ENCODE results near the gene LARP4B.

Gene LARP4B

DNA sequence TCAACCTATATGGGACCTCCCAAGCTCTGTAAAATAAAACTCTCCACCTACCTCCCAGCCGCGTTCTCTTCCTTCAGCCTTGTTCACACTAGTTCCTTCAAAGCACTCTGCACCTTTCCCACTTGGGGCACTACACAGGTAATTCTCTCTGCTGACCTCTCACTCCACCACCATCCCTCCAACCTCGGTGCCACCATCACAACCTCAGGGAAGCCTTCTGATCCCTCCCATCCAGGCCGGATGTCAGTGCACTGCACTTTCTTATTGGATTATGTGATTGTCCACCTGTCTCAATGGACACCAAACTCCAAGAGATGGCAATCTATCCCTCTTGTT lies 7.0 kb downstream of the LARP4B start:
- DNase-seq (ENCODE audit: low read depth) = no peak

DNA sequence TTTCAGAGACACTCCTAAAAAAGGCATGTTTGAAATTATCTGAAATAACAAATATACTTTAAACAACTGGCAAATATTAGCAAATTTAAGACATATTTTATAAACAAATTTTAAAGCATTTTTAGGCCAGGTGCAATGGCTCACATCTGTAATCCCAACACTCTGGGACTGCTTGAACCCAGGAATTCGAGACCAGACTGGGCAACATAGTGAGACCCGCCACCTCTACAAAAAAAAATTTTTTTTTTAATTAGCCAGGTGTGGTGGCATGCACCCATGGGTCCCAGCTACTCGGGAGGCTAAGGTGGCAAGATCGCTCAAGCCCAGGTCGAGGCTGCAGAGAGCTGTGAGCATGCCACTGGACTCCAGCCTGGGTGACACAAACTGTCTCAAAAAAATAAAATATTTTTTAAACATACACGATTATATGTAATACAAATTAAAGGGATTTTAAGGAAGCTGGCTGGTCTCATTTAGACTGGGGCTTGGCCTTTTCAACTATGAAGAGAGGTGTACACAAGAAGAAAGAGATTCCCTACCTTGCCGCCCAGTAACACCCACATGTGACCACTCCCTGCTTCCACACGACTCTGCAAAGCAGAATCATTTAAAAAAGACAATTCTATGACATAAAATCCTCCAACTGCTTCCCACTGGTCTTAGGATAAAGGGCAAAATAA lies 7.5 kb downstream of the LARP4B start:
- DNase-seq (ENCODE audit: low read depth) = no peak

- no peak for DNase-seq (ENCODE audit: low read depth)
Observed at GRCh38 chr10:921471-922414, 9.8 kb downstream of the LARP4B start.

GRCh38 chr10:920450-920849 lies 11.1 kb downstream of the LARP4B start:
- no peak for DNase-seq (ENCODE audit: low read depth)

DNA sequence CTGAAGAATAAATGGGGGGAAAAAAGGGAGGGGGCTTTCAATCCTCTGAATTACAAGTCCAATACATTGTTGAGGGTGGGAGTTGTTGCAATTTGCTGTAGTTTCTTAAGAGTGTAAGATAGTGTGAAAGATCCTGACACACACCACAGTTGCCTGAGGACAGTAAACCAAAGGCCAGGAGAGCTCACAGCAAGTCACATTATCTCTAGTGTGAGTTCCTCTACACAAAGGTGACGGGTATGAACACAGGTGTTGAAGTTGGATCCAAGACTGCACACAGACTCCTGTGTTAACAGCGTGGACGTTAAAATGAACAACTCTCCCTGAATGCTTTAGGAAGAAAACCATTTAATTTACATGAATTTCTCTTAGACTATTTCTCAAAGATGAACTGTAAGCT lies 12.0 kb downstream of the LARP4B start:
- no peak for DNase-seq (ENCODE audit: low read depth)

GRCh38 chr10:917999-918398 lies 13.5 kb downstream of the LARP4B start:
- no peak for DNase-seq (ENCODE audit: low read depth)

GRCh38 chr10:917416-917720 lies 14.1 kb downstream of the LARP4B start:
- DNase-seq (ENCODE audit: low read depth) = no peak

DNA sequence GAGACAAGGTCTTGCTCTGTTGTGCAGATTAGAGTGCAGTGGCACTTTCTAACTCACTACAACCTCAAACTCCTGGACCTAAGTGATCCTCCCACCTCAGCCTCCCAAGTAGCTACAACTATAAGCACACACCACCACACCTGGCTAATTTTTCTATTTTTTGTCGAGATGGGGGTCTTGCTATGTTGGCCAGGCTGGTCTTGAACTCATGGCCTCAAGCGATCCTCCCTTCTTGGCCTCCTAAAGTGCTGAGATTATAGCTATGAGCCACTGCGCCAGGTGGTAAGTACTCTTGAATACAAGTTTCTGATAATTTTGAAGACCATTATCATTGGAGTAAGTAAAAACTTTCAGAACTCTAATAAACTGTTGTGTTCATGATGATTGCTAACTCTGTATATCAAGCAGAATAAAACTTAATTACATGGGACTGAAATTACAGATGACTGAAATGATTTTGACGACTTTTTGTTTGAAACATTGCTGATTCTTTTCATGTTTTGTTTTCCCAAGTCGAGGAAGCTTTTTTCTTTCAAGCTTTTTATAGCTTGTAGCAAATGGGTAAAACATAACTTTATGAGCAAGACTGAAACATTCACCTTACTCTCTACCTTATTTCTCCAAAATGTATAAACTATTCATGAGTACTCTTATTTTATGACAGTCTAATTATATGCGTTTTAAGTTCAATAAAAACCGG lies 14.6 kb downstream of the LARP4B start:
- DNase-seq (ENCODE audit: low read depth) = no peak

DNA sequence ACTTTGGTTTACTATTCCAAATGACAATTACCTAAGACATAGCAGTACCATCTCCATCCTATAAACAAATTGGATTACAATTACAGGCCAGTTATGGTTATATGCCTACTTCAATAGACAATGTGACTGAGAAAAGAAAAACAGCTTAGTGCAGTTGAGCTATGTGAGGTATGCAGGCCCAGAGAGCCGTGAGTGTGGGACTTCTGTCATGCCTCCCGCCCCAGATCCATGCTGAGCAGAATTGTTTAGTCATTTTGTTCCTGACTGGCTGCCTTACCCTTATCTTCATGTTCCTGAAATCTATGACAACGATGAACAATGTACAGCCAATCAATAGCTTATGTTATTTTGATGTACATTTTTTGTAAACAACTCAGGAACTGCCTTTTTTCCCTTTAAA lies 21.7 kb downstream of the LARP4B start:
- no peak for DNase-seq (ENCODE audit: low read depth)

- no peak for DNase-seq (ENCODE audit: low read depth)
Observed at GRCh38 chr10:905972-906371, 25.5 kb downstream of the LARP4B start.

- no peak for DNase-seq (ENCODE audit: low read depth)
Observed at GRCh38 chr10:905503-905902, 26.0 kb downstream of the LARP4B start.

DNA sequence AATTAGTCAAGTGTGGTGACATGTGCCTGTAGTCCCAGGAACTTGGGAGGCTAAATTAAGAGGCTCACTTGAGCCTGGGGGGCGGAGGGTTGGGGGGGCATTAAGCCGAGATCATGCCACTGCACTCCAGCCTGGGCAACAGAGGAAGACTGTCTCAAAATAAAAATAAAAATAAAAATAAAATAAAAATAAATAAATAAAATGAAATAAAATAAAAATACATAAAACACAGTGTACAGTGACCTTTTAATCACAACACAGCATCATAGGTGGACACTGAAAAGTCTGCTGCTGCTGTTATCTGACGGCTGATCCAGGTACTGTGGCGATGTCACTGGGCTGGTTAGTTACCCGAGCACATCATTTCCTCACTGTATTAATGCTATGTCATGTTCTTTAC lies 27.1 kb downstream of the LARP4B start:
- DNase-seq (ENCODE audit: low read depth) = no peak

GRCh38 chr10:898141-898540 lies 33.4 kb downstream of the LARP4B start:
- DNase-seq (ENCODE audit: low read depth) = no peak

DNA sequence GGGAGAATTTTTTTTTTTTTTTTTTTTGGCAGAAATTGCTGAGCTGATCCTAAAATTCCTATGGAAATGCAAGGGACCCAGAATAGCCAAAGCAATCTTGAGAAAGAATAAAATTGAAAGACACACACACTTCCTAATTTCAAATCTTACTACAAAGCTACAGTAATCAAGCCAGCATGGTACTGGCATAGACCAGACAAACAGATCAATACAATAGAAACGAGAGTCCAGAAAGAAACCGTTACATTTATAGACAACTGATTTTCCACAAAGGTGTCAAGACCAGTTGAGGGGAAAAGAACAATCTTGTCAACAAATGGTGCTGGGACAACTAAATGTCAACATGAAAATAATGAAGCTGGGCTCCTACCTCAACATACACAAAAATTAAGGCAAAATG lies 34.5 kb downstream of the LARP4B start:
- DNase-seq (ENCODE audit: low read depth) = no peak

DNA sequence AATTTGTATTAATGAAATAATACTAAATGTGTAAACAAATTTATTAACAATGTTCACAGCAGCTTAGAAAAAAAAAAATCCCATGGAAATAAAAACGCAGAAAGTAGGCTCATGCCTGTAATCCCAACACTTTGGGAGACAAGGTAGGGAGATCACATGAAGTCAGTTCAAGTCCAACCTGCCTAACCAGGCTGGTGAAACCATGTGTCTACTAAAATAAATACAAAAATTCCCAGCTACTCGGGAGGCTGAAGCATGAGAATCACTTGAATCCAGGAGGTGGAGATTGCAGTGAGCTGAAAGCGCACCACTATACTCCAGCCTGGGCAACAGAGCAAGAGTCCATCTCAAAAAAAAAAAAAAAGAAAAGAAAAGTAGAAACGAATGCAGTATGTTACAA lies 36.2 kb downstream of the LARP4B start:
- no peak for DNase-seq (ENCODE audit: low read depth)

DNA sequence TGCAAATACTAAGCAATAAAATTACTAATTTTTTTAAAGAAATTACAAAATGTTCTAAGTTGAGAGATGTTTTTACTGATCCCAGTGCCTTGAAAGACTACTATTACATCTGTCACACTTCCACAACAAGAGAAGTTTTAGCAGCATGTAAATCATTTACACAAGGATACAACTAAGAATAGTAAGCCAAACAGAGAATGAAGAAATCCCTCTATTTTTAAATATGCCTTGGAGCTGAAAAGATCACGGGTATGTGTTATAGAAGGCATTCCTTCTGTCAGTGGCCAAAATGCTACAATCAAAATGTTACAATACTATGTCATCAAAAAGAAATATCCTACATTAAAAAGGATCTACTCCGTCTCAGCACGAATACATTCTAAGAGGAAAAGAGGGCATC lies 52.6 kb downstream of the LARP4B start:
- DNase-seq (ENCODE audit: low read depth) = no peak

GRCh38 chr10:878333-878759 lies 53.2 kb downstream of the LARP4B start:
- no peak for DNase-seq (ENCODE audit: low read depth)

DNA sequence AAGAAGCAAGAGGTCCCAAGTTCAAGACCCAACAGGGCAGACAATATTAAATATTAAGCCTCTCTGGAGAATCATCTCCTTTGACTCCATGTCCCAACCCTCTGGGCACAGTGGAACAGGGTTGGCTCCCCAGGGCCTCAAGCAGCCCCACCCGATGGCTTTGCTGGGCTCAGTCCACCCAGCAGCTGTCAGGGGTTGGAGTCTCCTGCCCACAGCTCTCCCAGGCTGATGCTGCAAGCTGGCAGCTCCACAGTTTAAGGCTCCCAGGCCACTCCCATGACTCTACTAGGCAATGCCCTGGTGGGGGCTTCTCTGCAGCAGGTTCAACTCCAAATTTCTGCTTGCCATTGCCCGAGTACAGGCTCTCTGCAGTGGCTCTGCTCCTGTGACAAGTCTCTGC lies 55.1 kb downstream of the LARP4B start:
- DNase-seq (ENCODE audit: low read depth) = no peak

DNA sequence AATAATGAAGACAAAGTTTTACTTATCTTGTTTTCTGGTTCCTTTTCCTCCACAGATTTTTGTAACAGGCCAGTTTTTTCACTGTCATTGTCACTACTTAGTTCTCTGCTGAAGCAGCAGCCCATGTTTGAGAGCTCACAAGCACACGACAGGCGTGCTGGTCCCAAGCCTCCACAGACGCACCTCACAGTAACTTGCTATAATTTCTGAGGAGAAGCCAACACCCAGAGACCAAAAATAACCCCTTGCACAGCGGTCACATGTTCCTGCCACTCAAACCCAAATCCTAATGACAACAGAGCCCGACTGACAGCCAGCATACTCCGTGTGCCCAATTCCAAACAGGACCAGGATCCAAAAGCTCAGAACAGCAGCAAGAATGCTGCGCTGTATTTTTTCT lies 58.5 kb downstream of the LARP4B start:
- no peak for DNase-seq (ENCODE audit: low read depth)

DNA sequence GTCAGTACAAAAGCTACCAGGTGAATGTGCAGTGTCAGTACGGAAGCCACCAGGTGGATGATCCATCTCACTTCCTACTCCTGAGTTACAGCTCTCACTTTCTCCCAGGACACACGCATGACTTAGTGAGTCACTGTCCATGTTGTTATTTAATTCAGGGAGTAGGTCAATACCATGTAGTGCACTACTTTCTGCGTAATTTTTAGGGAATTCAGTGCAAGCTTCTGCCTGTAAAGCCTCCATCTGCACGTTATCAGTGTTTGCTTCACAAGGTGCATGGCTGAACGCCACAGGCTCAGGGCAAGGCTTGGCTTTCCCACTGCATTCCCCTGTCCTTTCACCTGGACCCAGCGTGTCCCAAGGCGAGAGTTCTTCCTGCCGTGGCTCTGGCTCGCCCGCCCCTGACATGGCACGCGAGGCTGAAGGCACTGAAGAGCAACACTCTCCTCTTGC lies 59.5 kb downstream of the LARP4B start:
- no peak for DNase-seq (ENCODE audit: low read depth)

- no peak for DNase-seq (ENCODE audit: low read depth)
Observed at GRCh38 chr10:870564-871166, 60.8 kb downstream of the LARP4B start.

DNA sequence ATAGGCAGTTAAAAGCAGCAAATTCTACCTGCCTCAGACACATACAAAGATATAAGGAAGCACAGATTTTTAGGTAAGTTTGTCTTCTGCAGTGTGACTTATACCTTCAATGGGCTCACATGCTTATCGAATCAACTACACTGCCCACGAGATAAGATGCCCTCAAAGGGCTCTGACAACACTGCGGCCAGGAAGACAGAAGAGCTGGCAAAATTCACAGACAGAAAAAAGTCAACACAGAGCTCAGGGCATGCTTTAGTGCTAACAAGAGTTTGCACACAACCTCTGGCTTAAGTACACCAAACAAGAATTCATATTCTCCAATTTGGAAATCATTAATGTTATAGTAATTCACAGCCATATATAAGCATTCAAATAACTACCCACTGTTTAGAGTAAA lies 62.3 kb downstream of the LARP4B start:
- no peak for DNase-seq (ENCODE audit: low read depth)

GRCh38 chr10:867807-868206 lies 63.7 kb downstream of the LARP4B start:
- DNase-seq (ENCODE audit: low read depth) = no peak

Data from stimulated activated CD8-positive, alpha-beta memory T cell treated with anti-CD3 and anti-CD28 coated beads, Interleukin-12 subunit alpha, Interleukin-12 subunit beta, amount 100 ng/mL, for 1 hour (primary cell).